ENCODE results near the gene SCGB1C2.
"Not testable (repeated sequence)": the region's sequence is repeated elsewhere in the genome, so short reads cannot be mapped to it uniquely, and the experiment has no call there.

GRCh38 chr17:133932-134331, 3.4 kb upstream of the SCGB1C2 start:
- not testable (repeated sequence) for TF ChIP-seq CTCF, POLR2A (IDR thresholded peaks at IDR 0.05)
